ENCODE results near the gene LILRB5. TPM values are rescaled to one million over a fixed set of nuclear protein-coding genes. Genes with fewer than 3 reads are reported as not detected.
A peak's percentile ranks its signal among the peaks of the same experiment; 100 is the strongest.

The LILRB5 gene
- total and polyA plus RNA-seq, 9 of the 15 experiments (the other 6 are each of a cell fraction or from before 2014, with no cell fraction given), result not detected

DNA sequence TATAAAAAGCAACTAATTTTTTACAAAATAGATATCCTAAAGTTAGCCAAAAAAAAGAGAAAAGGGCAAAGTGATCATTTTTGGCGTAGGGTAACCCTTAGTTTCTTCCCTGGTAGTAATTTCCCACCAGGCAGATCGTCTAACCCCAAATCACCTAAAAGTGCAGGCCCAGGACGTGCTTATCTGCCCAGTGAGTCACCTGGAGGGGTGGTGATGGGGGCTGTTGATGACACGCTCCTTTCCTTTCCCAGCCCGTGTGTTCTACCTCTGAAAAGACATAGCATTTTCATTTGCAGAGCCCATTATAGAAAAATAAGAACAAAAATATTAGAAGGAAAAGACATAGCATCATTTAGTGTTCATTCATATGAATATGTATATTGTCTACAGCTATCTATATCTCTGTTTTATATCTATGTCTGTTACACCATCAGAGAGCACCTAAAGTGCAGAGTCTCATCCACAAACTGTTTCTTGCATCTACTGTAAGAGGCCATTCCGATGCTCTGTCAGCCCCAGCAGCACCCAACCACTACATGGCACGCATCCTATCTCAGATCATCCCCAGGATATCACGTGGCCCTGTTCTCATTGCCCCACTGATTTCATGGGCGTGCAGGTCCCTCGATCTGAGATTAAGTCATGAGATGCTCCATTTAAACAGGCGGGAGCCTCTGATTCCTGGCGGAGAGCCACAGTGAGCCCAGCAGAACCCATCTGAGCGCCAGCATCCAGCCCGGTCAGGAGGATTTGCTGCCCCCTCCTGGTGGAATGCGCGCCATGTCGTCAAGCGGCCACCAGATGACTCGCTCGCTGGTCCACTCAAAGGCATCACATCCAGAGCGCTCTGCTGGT is 25.8 kb downstream of the LILRB5 start (continued):
- TF ChIP-seq, protein P1, sequence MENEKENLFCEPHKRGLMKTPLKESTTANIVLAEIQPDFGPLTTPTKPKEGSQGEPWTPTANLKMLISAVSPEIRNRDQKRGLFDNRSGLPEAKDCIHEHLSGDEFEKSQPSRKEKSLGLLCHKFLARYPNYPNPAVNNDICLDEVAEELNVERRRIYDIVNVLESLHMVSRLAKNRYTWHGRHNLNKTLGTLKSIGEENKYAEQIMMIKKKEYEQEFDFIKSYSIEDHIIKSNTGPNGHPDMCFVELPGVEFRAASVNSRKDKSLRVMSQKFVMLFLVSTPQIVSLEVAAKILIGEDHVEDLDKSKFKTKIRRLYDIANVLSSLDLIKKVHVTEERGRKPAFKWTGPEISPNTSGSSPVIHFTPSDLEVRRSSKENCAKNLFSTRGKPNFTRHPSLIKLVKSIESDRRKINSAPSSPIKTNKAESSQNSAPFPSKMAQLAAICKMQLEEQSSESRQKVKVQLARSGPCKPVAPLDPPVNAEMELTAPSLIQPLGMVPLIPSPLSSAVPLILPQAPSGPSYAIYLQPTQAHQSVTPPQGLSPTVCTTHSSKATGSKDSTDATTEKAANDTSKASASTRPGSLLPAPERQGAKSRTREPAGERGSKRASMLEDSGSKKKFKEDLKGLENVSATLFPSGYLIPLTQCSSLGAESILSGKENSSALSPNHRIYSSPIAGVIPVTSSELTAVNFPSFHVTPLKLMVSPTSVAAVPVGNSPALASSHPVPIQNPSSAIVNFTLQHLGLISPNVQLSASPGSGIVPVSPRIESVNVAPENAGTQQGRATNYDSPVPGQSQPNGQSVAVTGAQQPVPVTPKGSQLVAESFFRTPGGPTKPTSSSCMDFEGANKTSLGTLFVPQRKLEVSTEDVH (IDR thresholded peaks at IDR 0.05; ENCODE audit: low read depth, partially characterized antibody), result peak; percentile 38
- TF ChIP-seq RBFOX2 (IDR thresholded peaks at IDR 0.05; ENCODE audit: low read depth, low read length) (no peak), THRAP3 (IDR thresholded peaks at IDR 0.05; ENCODE audit: borderline replicate concordance) (no peak), HNRNPUL1 (IDR thresholded peaks at IDR 0.05; ENCODE audit: low read length) (no peak), ZNF507 (tag; conservative IDR thresholded peaks at IDR 0.05) (no peak), JUNB (CRISPR knock-in tag; conservative IDR thresholded peaks at IDR 0.05) (no peak), FOSL1 (tag; conservative IDR thresholded peaks at IDR 0.05) (peak; percentile 96), ZNF717 (CRISPR knock-in tag; IDR thresholded peaks at IDR 0.05) (no peak), KHSRP (IDR thresholded peaks at IDR 0.05) (no peak), ZNF174 (CRISPR knock-in tag; IDR thresholded peaks at IDR 0.05) (no peak), SREBF2 (CRISPR knock-in tag; IDR thresholded peaks at IDR 0.05) (no peak), ELF2 (CRISPR knock-in tag; IDR thresholded peaks at IDR 0.05) (no peak), MYBL2 (IDR thresholded peaks at IDR 0.05; ENCODE audit: low read depth) (no peak), MYBL2 (CRISPR knock-in tag; IDR thresholded peaks at IDR 0.05; ENCODE audit: borderline replicate concordance) (no peak), ZC3H4 (CRISPR knock-in tag; IDR thresholded peaks at IDR 0.05; ENCODE audit: borderline replicate concordance) (no peak), SRSF3 (IDR thresholded peaks at IDR 0.05; ENCODE audit: insufficient read depth, low read length) (no peak), POLR2H (tag; IDR thresholded peaks at IDR 0.05; ENCODE audit: low read depth) (no peak), NFIC (IDR thresholded peaks at IDR 0.05) (peak; percentile 93), WHSC1 (IDR thresholded peaks at IDR 0.05; ENCODE audit: low read length) (no peak), TEAD1 (CRISPR knock-in tag; IDR thresholded peaks at IDR 0.05) (peak; percentile 49 to 92; a peak in 3 of 4 replicates), NELFE (IDR thresholded peaks at IDR 0.05; ENCODE audit: insufficient read depth, insufficient read length) (no peak), RBBP5 (IDR thresholded peaks at IDR 0.05; ENCODE audit: borderline replicate concordance, insufficient read depth, low read length, poor library complexity, severe bottlenecking) (no peak), ZNF24 (IDR thresholded peaks at IDR 0.05) (no peak), BRD4 (IDR thresholded peaks at IDR 0.05) (no peak), ZNF184 (CRISPR knock-in tag; IDR thresholded peaks at IDR 0.05) (no peak), ETS2 (tag; IDR thresholded peaks at IDR 0.05; ENCODE audit: borderline replicate concordance, poor library complexity, severe bottlenecking) (no peak)
- TF ChIP-seq, protein P2, sequence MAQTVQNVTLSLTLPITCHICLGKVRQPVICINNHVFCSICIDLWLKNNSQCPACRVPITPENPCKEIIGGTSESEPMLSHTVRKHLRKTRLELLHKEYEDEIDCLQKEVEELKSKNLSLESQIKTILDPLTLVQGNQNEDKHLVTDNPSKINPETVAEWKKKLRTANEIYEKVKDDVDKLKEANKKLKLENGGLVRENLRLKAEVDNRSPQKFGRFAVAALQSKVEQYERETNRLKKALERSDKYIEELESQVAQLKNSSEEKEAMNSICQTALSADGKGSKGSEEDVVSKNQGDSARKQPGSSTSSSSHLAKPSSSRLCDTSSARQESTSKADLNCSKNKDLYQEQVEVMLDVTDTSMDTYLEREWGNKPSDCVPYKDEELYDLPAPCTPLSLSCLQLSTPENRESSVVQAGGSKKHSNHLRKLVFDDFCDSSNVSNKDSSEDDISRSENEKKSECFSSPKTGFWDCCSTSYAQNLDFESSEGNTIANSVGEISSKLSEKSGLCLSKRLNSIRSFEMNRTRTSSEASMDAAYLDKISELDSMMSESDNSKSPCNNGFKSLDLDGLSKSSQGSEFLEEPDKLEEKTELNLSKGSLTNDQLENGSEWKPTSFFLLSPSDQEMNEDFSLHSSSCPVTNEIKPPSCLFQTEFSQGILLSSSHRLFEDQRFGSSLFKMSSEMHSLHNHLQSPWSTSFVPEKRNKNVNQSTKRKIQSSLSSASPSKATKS (CRISPR knock-in tag; IDR thresholded peaks at IDR 0.05), result no peak
